RWPE1 (cell line): Measurements from ENCODE around the gene RABEP2.

Source experiments
- CTCF ChIA-PET: fragments of 350-600 bp; sonication (Branson Sonifier 250); formaldehyde crosslinking; extraction: SDS; loops from one replicate; lab custom pipeline; 2021; lab: Yijun Ruan, JAX
- POLR2A ChIA-PET: fragments of 400-600 bp; formaldehyde crosslinking; extraction: SDS; loops from one replicate; lab custom pipeline; 2020; ENCODE audit warnings: antibody characterized with exemption; ENCODE audit not compliant: low non-redundant PET; lab: Yijun Ruan, JAX
- DNase-seq: peaks from one replicate; pipeline ENCODE4 v3.0.0; 2012; ENCODE audit warnings: low spot score
- H3K27ac ChIP-seq: fragments of 450-650 bp; 2 replicates; pipeline ENCODE4 v1.5.1; 2017
- TF ChIP-seq, protein P1 (sequence below): fragments of 450-650 bp; conservative IDR thresholded peaks from 2 replicates; pipeline ENCODE4 v1.5.1; 2017; ENCODE audit warnings: low read depth, mild to moderate bottlenecking

Gene RABEP2

DNA sequence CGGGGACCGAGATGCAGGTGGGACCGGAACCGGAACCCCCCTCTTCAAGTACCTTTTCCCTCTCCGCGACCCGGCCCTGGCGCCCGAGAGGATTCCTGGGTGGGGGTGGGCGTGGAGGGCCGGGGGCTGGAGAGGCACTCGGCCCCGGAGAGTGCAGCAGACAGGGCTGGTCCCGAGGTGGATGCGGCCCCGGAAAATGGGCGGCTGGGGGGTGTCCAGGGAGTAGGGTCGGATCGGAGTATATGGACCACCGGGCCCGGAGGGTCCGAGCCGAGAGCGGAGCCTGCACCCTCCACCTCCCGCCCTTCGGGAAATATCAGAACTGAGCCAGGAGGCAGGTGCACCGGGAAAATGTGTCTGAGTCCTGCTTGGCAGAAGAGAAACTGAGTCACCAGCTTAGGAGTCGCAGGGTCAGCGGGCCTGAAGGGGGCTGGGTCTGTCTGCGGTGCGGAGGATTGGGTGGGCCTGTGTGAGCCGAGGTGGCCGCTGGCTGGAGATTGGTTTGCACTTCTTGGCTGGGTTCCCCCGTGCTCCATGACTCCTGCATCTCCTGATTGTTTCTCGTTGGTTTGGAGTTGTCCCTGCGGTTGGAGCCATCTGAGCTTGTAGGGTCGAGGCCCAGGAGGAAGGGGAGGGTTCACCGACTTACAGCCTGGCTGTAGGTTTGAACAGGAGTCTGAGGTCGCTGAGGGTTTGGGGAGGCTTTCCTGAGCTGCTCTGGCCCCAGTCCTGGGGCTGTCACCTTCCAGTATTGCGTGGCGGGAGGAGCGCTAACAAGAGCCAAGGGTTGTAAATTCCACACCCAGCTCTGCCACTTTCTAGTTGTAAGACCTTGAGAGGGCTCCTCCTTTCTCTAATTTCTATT lies 60.9 kb downstream of the RABEP2 start:
- peak overlapping the region; percentile 92 for H3K27ac ChIP-seq
- TF ChIP-seq, protein P1, sequence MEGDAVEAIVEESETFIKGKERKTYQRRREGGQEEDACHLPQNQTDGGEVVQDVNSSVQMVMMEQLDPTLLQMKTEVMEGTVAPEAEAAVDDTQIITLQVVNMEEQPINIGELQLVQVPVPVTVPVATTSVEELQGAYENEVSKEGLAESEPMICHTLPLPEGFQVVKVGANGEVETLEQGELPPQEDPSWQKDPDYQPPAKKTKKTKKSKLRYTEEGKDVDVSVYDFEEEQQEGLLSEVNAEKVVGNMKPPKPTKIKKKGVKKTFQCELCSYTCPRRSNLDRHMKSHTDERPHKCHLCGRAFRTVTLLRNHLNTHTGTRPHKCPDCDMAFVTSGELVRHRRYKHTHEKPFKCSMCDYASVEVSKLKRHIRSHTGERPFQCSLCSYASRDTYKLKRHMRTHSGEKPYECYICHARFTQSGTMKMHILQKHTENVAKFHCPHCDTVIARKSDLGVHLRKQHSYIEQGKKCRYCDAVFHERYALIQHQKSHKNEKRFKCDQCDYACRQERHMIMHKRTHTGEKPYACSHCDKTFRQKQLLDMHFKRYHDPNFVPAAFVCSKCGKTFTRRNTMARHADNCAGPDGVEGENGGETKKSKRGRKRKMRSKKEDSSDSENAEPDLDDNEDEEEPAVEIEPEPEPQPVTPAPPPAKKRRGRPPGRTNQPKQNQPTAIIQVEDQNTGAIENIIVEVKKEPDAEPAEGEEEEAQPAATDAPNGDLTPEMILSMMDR: no peak
- no peak for DNase-seq
- POLR2A ChIA-PET: interaction anchor here (0.6 to 1.8 kb wide), 3 partner anchors 11 to 58 kb away, joined by 3 to 13 read pairs (median 3); no protein-coding TSS in a partner anchor
- CTCF ChIA-PET: no interaction called here

DNA sequence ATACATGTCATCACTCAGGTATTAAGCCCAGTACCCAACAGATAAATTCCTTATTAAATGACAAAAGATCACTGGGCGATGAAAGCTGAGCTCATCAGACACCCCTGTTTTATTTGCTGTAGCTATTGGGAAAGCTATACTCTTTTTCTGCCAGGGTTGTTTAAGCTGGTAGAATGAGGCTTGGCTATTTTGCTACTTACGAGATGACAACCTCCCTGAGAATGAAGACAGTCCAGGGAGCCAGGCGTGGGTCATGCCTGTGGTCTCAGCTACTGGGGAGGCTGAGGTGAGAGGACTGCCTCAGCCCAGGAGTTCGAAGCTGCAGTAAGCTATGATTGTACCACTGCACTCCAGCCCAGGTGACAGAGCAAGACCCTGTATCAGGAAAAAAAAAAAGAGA lies 65.7 kb downstream of the RABEP2 start:
- ChIA-PET CTCF (interaction anchor here (0.9 kb wide), 1 partner anchor 14 kb away, joined by 3 read pairs; no protein-coding TSS in a partner anchor), POLR2A (no interaction called here)
- DNase-seq: no peak
- TF ChIP-seq, protein P1: no peak
- peak overlapping the region; percentile 88 for H3K27ac ChIP-seq

DNA sequence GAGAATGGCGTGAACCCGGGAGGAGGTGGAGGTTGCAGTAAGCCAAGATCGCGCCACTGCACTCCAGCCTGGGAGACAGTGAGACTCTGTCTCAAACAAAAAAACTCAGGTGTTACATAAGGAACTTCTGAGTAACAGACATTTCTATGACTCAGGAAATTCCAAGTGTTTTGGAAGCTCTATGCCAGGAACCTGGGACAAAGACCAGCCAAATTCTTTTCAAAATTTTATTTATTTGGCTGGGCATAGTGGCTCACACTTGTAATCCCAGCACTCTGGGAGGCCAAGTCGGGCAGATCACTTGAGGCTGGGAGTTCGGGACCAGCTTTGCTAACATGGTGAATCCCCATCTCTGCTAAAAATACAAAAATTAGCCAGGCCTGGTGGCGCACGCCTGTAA lies 66.6 kb downstream of the RABEP2 start:
- DNase-seq: no peak
- POLR2A ChIA-PET: no interaction called here
- H3K27ac ChIP-seq: peak overlapping the region; percentile 88
- TF ChIP-seq, protein P1: no peak
- CTCF ChIA-PET: interaction anchor here (0.9 kb wide), 1 partner anchor 15 kb away, joined by 3 read pairs; no protein-coding TSS in a partner anchor
